Measurements from ENCODE around the gene ACP1. TPM values are rescaled to one million over a fixed set of nuclear protein-coding genes. Genes with fewer than 3 reads are reported as not detected.

The ACP1 gene
- total and polyA plus RNA-seq, 2 of the 8 experiments (the other 6 are each of a cell fraction or from before 2014, with no cell fraction given) = 115 to 155 TPM

DNA sequence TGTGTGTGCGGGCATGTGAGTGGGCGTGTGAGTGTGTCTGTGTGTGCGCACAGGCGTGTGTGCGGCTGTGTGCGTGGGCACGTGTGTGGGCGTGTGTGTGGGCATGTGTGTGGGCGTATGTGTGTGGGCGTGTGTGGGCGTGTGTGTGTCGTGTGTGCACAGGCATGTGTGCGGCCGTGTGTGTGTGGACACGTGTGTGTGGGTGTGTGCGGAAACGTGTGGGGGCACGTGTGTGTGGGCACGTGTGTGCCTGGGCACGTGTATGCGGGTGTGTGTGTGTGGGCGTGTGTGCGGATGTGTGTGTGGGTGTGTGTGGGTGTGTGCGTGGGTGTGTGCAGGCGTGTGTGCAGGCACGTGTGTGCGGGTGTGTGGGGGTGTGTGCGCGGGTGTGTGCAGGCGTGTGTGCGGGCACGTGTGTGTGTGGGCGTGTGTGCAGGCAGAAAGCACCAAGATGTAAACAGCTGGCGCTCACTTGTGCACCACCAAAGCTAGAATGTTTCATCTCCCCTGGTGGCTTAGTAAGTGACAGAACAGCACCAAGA is 54.4 kb downstream of the ACP1 start:
- peak overlapping the region; percentile 62 for H4K91ac ChIP-seq (replicated peaks; ENCODE audit: insufficient read length, low read length)
- H4K5ac ChIP-seq (ENCODE audit: insufficient read length, low read depth, low read length) = no peak overlapping the region
- ChIA-PET CTCF (ENCODE audit: partially characterized antibody) (interaction anchor here (0.6 to 1.8 kb wide), 2 partner anchors 50 to 319 kb away, joined by 4 read pairs; no protein-coding TSS in a partner anchor), POLR2A (ENCODE audit: partially characterized antibody) (no interaction called here)
- H2AFZ ChIP-seq (ENCODE audit: low read length) = no peak overlapping the region
- H4K8ac ChIP-seq (ENCODE audit: extremely low read depth, insufficient read depth, low read length) = no peak overlapping the region; the same call in 1 of the 2 replicates
- no peak overlapping the region for H3K23ac ChIP-seq (ENCODE audit: insufficient read length)
- H3K9me3 ChIP-seq (ENCODE audit: insufficient read depth in 2 of 2, low read depth in 1 of 2, low read length in 1 of 2) = no peaks in the 10 kb centered on the region; a peak in 1 of 4 replicates
- H2BK12ac ChIP-seq (ENCODE audit: low read depth, low read length) = 0 out of 2 replicates have a peak overlapping the region, but pooled peaks have one; percentile 50
- TF ChIP-seq SAP30 (IDR thresholded peaks at IDR 0.05; ENCODE audit: insufficient read depth, insufficient replicate concordance, low read length) (no peak), SP2 (IDR thresholded peaks at IDR 0.05; ENCODE audit: low read length) (no peak), POLR2A (IDR thresholded peaks at IDR 0.05; ENCODE audit: control extremely low read depth in 1 of 2, low read depth in 2 of 2, low read length in 2 of 2) (no peak), TCF12 (IDR thresholded peaks at IDR 0.05; ENCODE audit: low read depth, low read length) (no peak), TBP (IDR thresholded peaks at IDR 0.05; ENCODE audit: low read depth, low read length) (no peak), RNF2 (IDR thresholded peaks at IDR 0.05; ENCODE audit: borderline replicate concordance, low read depth, low read length, missing control alignments, poor library complexity, severe bottlenecking) (no peak), SIX5 (IDR thresholded peaks at IDR 0.05; ENCODE audit: low read depth, low read length) (no peak), CHD1 (IDR thresholded peaks at IDR 0.05; ENCODE audit: low read depth, low read length) (no peak), MAFK (IDR thresholded peaks at IDR 0.05; ENCODE audit: low read depth, low read length) (no peak), JUN (IDR thresholded peaks at IDR 0.05; ENCODE audit: low read depth, low read length) (no peak), ATF3 (IDR thresholded peaks at IDR 0.05; ENCODE audit: insufficient read depth, low read depth, low read length) (no peak), TEAD4 (IDR thresholded peaks at IDR 0.05; ENCODE audit: low read depth, low read length) (no peak), CREB1 (IDR thresholded peaks at IDR 0.05) (no peak)
- H3K4me1 ChIP-seq (replicated peaks in 1 of 4; ENCODE audit: control insufficient read depth in 3 of 4, insufficient read depth in 4 of 4, low read length in 3 of 4) = peaks cover 0 to 8% (median 5%) of the 10 kb centered on the region in 4 experiments; a peak in 5 of 7 replicates
- no peaks in the 10 kb centered on the region for H3K36me3 ChIP-seq (ENCODE audit: control insufficient read depth in 2 of 4, insufficient read depth in 4 of 4, low read length in 3 of 4)
- no peak overlapping the region for H3K18ac ChIP-seq (ENCODE audit: extremely low read depth, low read length)
- no peak overlapping the region for H2BK5ac ChIP-seq (ENCODE audit: low read depth, low read length)
- no peak overlapping the region for H3K14ac ChIP-seq (ENCODE audit: insufficient read length)
- H2BK15ac ChIP-seq (ENCODE audit: low read length) = no peak overlapping the region
- FAIRE-seq (no peak), DNase-seq (ENCODE audit: low read depth in 1 of 2, low spot score in 2 of 2) (no peak)
- no peak overlapping the region for H3K4me3 ChIP-seq (ENCODE audit: extremely low read depth in 1 of 4, insufficient read depth in 2 of 4, low read depth in 3 of 4, low read length in 4 of 4)
- H3K79me1 ChIP-seq (ENCODE audit: low read depth, low read length) = no peaks in the 10 kb centered on the region
- H3K23me2 ChIP-seq (ENCODE audit: low read depth, low read length) = peaks cover 4% of the 10 kb centered on the region; the same call in 1 of the 2 replicates
- no peaks in the 10 kb centered on the region for H3K79me2 ChIP-seq (ENCODE audit: control insufficient read depth in 1 of 2, insufficient read depth in 2 of 2, low read length in 2 of 2)
- no peak overlapping the region for H3K56ac ChIP-seq (replicated peaks; ENCODE audit: insufficient read length, low read depth, low read length)
- H3K4me2 ChIP-seq (ENCODE audit: insufficient read depth in 1 of 2, low read depth in 2 of 2, low read length in 2 of 2) = no peak overlapping the region
- H3K9ac ChIP-seq (replicated peaks in 1 of 4; ENCODE audit: extremely low read depth in 1 of 4, low read depth in 3 of 4, low read length in 3 of 4) = no peak overlapping the region
- H3K27me3 ChIP-seq (replicated peaks in 1 of 4; ENCODE audit: control insufficient read depth in 3 of 4, extremely low read depth in 1 of 4, insufficient read depth in 3 of 4, low read length in 3 of 4) = peaks cover 0 to 5% (median 0%) of the 10 kb centered on the region in 4 experiments; a peak in 1 of 7 replicates
- H2AK5ac ChIP-seq (ENCODE audit: low read depth, low read length) = peak overlapping the region; percentile 53; the same call in 1 of the 2 replicates
- H3K4ac ChIP-seq (replicated peaks; ENCODE audit: insufficient read length, low read depth, low read length) = no peak overlapping the region
- peaks cover 0 to 7% of the 10 kb centered on the region in 2 experiments for H4K20me1 ChIP-seq (replicated peaks in 1 of 2; ENCODE audit: control insufficient read depth in 1 of 2, insufficient read depth in 2 of 2, low read length in 2 of 2)
- no peak overlapping the region for H3K27ac ChIP-seq (ENCODE audit: low read depth, low read length)
- H2BK20ac ChIP-seq (ENCODE audit: low read length) = no peak overlapping the region
- H2BK120ac ChIP-seq (replicated peaks; ENCODE audit: low read depth, low read length) = no peak overlapping the region
- 87% methylated on average over 34 of the region's 34 CpGs; no CpG with 5 or more reads in 1 of the 2 experiments for WGBS, 2 experiments (ENCODE audit: extremely low coverage in 1 of 2, insufficient coverage in 1 of 2, insufficient read length in 1 of 2, insufficient replicate concordance in 2 of 2, low coverage in 1 of 2, low lambda C conversion rate in 2 of 2, missing lambda C conversion rate in 1 of 2)

Data from H1 (cell line).